ENCODE data around the gene AKAP5.

The AKAP5 gene

DNA sequence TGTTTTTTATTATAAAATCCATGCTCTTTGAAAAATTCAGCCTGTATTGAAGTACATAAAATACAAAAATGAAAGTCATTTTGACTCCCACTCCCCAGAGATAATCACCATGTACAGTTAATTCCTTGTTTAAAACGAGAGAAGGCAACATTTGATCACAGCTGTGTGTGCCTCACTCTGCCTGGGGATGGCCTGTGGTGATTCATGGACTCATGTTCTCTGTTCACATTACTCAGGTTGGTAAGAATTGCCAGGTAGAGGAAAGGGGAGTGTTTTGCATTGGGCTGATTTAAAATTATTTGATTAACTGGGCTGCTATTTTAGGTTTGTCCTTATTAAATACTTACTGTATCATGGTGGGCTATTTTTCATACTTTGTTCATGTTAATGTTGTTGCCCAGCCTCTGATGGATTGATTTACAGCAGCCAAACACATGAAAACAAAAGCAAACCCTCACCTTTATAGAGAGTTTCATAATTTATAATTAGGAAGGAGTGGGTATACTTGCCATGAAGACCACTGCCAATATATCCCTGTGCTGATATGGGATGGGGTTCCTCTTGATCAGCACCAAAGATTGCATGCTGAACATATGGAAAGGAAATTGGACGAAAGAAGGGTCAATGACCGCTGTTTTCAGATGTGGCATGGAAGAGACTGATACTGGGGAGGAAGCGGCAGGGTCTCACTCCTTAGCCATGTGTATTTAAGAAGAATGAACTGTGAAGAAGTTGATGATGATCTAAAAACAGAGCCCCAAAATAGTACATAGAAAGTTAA, 42.3 kb downstream of the AKAP5 start:
- no peak for DNase-seq (ENCODE audit: low read depth)
- in situ Hi-C loops (cut with HindIII; ENCODE audit: low sequenced_read_pairs), result no loop called here
- TF ChIP-seq, protein P1, sequence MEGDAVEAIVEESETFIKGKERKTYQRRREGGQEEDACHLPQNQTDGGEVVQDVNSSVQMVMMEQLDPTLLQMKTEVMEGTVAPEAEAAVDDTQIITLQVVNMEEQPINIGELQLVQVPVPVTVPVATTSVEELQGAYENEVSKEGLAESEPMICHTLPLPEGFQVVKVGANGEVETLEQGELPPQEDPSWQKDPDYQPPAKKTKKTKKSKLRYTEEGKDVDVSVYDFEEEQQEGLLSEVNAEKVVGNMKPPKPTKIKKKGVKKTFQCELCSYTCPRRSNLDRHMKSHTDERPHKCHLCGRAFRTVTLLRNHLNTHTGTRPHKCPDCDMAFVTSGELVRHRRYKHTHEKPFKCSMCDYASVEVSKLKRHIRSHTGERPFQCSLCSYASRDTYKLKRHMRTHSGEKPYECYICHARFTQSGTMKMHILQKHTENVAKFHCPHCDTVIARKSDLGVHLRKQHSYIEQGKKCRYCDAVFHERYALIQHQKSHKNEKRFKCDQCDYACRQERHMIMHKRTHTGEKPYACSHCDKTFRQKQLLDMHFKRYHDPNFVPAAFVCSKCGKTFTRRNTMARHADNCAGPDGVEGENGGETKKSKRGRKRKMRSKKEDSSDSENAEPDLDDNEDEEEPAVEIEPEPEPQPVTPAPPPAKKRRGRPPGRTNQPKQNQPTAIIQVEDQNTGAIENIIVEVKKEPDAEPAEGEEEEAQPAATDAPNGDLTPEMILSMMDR (IDR thresholded peaks at IDR 0.05; ENCODE audit: low read depth, low read length, missing control alignments), result no peak
- H3K4me3 ChIP-seq (ENCODE audit: low read depth, low read length), result no peak overlapping the region

DNA sequence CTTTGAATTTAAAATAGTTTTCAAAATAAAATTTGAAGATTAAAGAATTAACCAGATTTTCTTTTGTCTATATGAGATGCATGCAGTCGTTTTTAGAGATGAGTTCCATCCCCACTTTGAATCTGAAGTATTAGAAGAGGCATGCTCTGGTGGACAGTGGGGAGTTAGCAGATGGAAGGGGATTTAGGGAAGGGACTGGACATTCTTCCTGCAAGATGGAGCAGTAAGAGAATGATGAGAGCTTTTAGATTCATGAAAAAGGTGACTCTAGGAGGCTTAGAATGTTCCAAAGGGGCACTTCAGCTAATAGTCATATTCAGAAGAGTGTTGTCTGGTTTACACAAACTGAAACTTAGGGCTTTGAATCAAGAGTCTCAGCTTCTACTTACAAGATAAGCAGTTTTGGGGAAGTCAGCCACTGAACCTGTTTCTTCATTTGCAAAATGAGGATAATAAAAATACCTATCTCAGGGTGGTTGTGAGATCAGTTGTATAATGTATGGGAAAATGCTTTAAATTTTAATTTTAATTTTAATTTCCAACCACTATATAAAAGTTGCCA, 43.0 kb downstream of the AKAP5 start:
- DNase-seq (ENCODE audit: low read depth), result no peak
- in situ Hi-C loops (cut with HindIII; ENCODE audit: low sequenced_read_pairs), result no loop called here
- TF ChIP-seq, protein P1 (IDR thresholded peaks at IDR 0.05; ENCODE audit: low read depth, low read length, missing control alignments), result no peak
- no peak overlapping the region for H3K4me3 ChIP-seq (ENCODE audit: low read depth, low read length)

DNA sequence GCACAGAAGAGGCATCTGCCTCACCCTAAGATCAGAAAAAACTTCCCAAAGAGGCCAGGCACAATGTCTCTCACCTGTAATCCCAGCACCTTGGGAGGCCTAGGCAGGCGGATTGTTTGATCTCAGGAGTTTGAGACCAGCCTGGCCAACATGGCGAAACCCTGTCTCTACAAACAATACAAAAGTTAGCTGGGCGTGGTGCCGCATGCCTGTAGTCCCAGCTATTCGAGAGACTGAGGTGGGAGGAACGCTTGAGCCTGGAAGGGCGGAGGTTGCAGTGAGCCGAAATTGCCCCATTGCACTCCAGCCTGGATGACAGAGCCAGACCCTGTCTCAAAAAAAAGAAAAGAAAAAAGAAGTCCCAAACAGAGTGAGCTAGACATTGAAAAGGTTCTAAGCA, 43.7 kb downstream of the AKAP5 start:
- in situ Hi-C loops (cut with HindIII; ENCODE audit: low sequenced_read_pairs), result no loop called here
- TF ChIP-seq, protein P1 (IDR thresholded peaks at IDR 0.05; ENCODE audit: low read depth, low read length, missing control alignments), result no peak
- no peak for DNase-seq (ENCODE audit: low read depth)
- no peak overlapping the region for H3K4me3 ChIP-seq (ENCODE audit: low read depth, low read length)

DNA sequence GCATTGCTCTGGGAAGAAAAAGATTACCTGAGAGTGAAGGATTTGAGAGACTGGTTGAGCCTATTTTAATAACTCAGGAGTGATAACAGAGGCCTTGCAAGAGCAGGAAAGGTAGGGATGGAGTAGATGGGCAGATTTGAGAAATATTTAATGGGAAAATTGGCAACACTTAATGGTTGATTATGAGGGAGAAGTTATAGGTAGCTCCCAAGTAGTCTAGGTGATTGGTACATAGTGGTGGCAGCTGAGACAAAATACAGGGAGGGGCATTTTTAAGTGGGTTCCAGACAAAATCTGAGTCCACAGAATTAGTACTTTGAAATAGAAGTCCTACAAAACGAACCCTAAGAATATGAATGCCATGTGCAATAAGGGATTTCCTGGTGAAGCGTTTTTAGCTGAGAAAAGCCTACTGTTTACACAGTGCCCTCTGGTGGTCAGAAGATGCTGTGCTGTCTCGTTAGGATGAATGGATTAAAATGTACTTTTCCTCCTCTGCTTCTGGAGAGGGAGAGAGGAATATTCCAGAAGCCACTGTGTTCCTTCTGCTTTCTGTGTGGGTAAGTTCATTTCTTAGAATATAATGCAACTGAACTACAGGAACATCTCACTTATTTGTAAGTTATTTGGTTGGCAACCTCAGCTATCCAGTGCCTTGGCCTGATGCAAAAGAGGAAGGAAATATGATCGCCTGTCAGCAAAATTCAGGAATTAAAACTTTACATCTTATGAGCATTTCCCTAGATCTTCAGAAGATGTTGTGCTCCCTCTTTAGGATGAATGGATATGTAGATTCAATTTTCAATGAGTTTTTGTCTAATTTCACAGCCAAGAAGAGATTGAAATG, 45.7 kb downstream of the AKAP5 start:
- no peak overlapping the region for H3K4me3 ChIP-seq (ENCODE audit: low read depth, low read length)
- TF ChIP-seq, protein P1 (IDR thresholded peaks at IDR 0.05; ENCODE audit: low read depth, low read length, missing control alignments), result peak; percentile 92
- in situ Hi-C loops (cut with HindIII; ENCODE audit: low sequenced_read_pairs), result no loop called here
- peak; percentile 48 for DNase-seq (ENCODE audit: low read depth)

DNA sequence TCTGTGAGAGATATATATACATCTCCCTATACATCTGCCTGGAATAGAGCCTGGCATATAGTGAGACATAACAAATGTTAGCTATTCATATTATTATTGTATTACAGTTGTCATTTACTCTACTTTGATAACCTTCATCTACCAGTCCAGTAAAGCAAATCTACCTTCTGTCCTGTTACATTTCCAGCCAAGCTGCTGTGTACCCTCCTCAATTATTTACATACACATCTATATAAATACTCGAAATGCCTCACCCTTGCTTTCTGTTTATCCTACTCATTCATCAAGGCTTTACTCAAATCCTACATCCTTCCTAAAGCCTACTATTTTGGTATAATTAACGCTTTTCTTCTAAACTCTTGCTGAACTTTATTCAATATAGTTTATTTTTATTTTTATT, 48.0 kb downstream of the AKAP5 start:
- in situ Hi-C loops (cut with HindIII; ENCODE audit: low sequenced_read_pairs), result no loop called here
- TF ChIP-seq, protein P1 (IDR thresholded peaks at IDR 0.05; ENCODE audit: low read depth, low read length, missing control alignments), result no peak
- DNase-seq (ENCODE audit: low read depth), result no peak
- no peak overlapping the region for H3K4me3 ChIP-seq (ENCODE audit: low read depth, low read length)

DNA sequence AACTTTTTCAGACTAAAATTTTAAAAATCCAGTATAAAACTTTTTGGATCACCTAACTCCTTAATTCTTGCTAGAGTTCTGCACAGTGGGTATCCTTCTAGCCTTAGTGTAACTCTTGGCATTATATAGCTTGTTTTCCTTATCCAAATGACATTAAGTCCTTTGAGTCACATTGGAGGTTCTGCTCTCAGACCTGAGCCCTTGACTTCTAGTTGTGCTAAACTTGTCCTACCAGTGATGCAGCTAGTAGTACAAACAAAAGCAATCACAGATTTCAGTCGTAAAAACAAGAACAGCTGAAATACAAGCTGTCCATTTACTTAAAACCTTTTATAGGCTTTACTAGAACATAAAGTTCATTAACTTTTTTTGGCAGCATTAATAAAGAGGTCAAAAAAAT, 49.8 kb downstream of the AKAP5 start:
- in situ Hi-C loops (cut with HindIII; ENCODE audit: low sequenced_read_pairs), result no loop called here
- TF ChIP-seq, protein P1 (IDR thresholded peaks at IDR 0.05; ENCODE audit: low read depth, low read length, missing control alignments), result no peak
- no peak for DNase-seq (ENCODE audit: low read depth)
- no peak overlapping the region for H3K4me3 ChIP-seq (ENCODE audit: low read depth, low read length)
